Mesenchymal stem cell (in vitro differentiated cells and primary cell): ENCODE results near the gene EML4.
A peak's percentile ranks its signal among the peaks of the same experiment; 100 is the strongest.

Experiments
- DNase-seq: peaks from one replicate; pipeline ENCODE4 v3.0.0-alpha.2; 2013
- H2AFZ ChIP-seq: one replicate; pipeline ENCODE4 v1.6.1; 2013; ENCODE audit warnings: low read depth, mild to moderate bottlenecking, control low read depth, inconsistent platforms, low read length, moderate library complexity
- H2AK5ac ChIP-seq: 2 replicates; pipeline ENCODE4 v1.6.1; 2013; ENCODE audit warnings: low read length, moderate library complexity, mild to moderate bottlenecking, inconsistent platforms; ENCODE audit not compliant: severe bottlenecking
- H2BK120ac ChIP-seq: one replicate; pipeline ENCODE4 v1.6.1; 2013; ENCODE audit warnings: low read depth, mild to moderate bottlenecking, inconsistent platforms, low read length, moderate library complexity
- H2BK12ac ChIP-seq, 2 experiments: one replicate each; pipeline ENCODE4 v1.6.1; 2013; ENCODE audit warnings: inconsistent platforms in 2 of 2, low read length in 2 of 2, mild to moderate bottlenecking in 2 of 2, moderate library complexity in 2 of 2, control low read depth in 1 of 2
- H2BK15ac ChIP-seq: one replicate; pipeline ENCODE4 v1.6.1; 2013; ENCODE audit warnings: mild to moderate bottlenecking, low read depth, inconsistent platforms; ENCODE audit not compliant: poor library complexity, severe bottlenecking
- H2BK5ac ChIP-seq: 2 replicates; pipeline ENCODE4 v1.6.1; 2013; ENCODE audit warnings: low read depth, mild to moderate bottlenecking, low read length, control low read depth, inconsistent platforms; ENCODE audit not compliant: poor library complexity, severe bottlenecking
- H3K14ac ChIP-seq, 2 experiments: one replicate each; pipeline ENCODE4 v1.6.1; 2013; ENCODE audit warnings: inconsistent platforms in 2 of 2, low read length in 2 of 2, control low read depth in 1 of 2, mild to moderate bottlenecking in 1 of 2, moderate library complexity in 1 of 2
- H3K18ac ChIP-seq, 2 experiments: one replicate each; pipeline ENCODE4 v1.6.1; 2013; ENCODE audit warnings: inconsistent platforms in 2 of 2, low read length in 2 of 2, control low read depth in 1 of 2, low read depth in 1 of 2, mild to moderate bottlenecking in 1 of 2
- H3K23ac ChIP-seq, 2 experiments: one replicate each; pipeline ENCODE4 v1.6.1; 2013; ENCODE audit warnings: inconsistent platforms in 2 of 2, low read length in 2 of 2, mild to moderate bottlenecking in 2 of 2, moderate library complexity in 2 of 2, control low read depth in 1 of 2
- H3K27ac ChIP-seq: 2 replicates; pipeline ENCODE4 v1.5.1; 2013; ENCODE audit warnings: mild to moderate bottlenecking, moderate library complexity, low read length, control low read depth, inconsistent platforms; ENCODE audit not compliant: poor library complexity, severe bottlenecking
- H3K27me3 ChIP-seq, 2 experiments: 2 replicates each; pipeline versions ENCODE4 v1.6.1 to v1.7.0; 2013; ENCODE audit warnings: low read length in 2 of 2, mild to moderate bottlenecking in 2 of 2, moderate library complexity in 2 of 2, control low read depth in 1 of 2, inconsistent platforms in 1 of 2; ENCODE audit not compliant: control insufficient read depth in 1 of 2, insufficient read depth in 1 of 2
- H3K36me3 ChIP-seq, 2 experiments: 2 replicates each; pipeline versions ENCODE4 v1.6.1 to v1.7.0; 2013; ENCODE audit warnings: low read length in 2 of 2, control low read depth in 1 of 2, inconsistent platforms in 1 of 2, low read depth in 1 of 2, mild to moderate bottlenecking in 1 of 2; ENCODE audit not compliant: insufficient read depth in 2 of 2, control insufficient read depth in 1 of 2
- H3K4ac ChIP-seq, 2 experiments: one replicate each; pipeline ENCODE4 v1.6.1; 2013; ENCODE audit warnings: inconsistent platforms in 2 of 2, low read length in 2 of 2, mild to moderate bottlenecking in 2 of 2, moderate library complexity in 2 of 2, control low read depth in 1 of 2, low read depth in 1 of 2
- H3K4me1 ChIP-seq: 2 replicates; pipeline ENCODE4 v1.6.1; 2013; ENCODE audit warnings: low read depth, low read length, control low read depth; ENCODE audit not compliant: control insufficient read depth, insufficient read depth
- H3K4me2 ChIP-seq: 2 replicates; pipeline ENCODE4 v1.6.1; 2013; ENCODE audit warnings: low read length, mild to moderate bottlenecking, inconsistent platforms; ENCODE audit not compliant: poor library complexity, severe bottlenecking
- H3K4me3 ChIP-seq, 2 experiments: 2 replicates each; pipeline versions ENCODE4 v1.5.1 to v1.7.0; 2013; ENCODE audit warnings: low read length in 2 of 2, mild to moderate bottlenecking in 2 of 2, control low read depth in 1 of 2, low read depth in 1 of 2; ENCODE audit not compliant: insufficient read depth in 1 of 2
- H3K79me1 ChIP-seq: replicated peaks from 2 replicates; pipeline ENCODE4 v1.6.1; 2013; ENCODE audit warnings: mild to moderate bottlenecking, control low read depth, low read length, inconsistent platforms; ENCODE audit not compliant: poor library complexity, severe bottlenecking
- H3K9ac ChIP-seq: 2 replicates; pipeline ENCODE4 v1.7.0; 2013; ENCODE audit warnings: mild to moderate bottlenecking, low read length, moderate library complexity
- H3K9me3 ChIP-seq: 2 replicates; pipeline ENCODE4 v1.7.0; 2013; ENCODE audit warnings: mild to moderate bottlenecking, low read length; ENCODE audit not compliant: control insufficient read depth
- H4K8ac ChIP-seq: one replicate; pipeline ENCODE4 v1.6.1; 2013; ENCODE audit warnings: inconsistent platforms, mild to moderate bottlenecking, low read length, moderate library complexity
- H4K91ac ChIP-seq: one replicate; pipeline ENCODE4 v1.6.1; 2013; ENCODE audit warnings: mild to moderate bottlenecking, low read length, inconsistent platforms
- WGBS: methylation state at CpG from one replicate; pipeline ENCODE4 v1.1.7; 2013; ENCODE audit warnings: mixed read lengths; 5-methylcytosine and 5-hydroxymethylcytosine counted together

Gene EML4

DNA sequence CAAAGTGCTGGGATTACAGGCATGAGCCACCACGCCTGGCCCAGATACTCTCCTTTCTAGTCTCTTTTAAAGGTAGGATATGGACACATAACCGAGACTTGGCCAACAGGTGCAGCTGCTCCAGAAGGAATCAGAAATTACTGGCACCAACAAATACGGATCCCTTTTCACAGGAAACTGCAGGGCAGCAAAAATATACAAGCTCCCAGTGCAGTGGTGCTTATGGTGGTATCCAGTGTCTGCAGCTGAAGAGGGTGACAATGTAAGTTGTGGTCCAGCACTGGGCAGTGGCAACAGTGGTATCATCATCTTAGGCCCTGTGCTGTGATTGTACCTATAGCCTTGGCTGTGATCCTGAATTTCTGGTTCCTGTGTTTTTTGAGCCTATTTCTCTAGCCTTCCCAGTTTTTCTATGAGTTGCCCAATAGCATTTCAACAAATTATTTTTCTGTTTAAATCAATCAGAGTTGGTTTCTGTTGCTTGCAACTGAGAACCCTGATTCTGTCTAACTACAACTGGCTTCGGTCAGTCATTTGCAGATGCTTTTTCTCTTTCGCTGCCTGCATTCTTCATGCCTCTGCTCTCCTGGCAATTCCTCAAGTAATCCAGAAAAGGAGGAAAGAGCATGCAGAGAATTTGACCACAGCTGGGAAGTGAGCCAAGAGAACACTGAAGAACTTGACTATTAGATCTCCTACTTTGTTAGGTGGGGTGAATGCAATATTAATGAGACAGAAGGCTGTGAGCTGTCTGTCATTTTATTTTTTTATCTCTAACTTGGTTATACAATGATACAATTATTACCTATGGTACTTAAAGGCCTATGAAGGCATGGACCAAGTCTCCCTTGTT is 30.8 kb upstream of the EML4 start:
- no peaks in the 10 kb centered on the region for H3K27me3 ChIP-seq
- no peak overlapping the region for H2BK5ac ChIP-seq
- 79% methylated on average over 5 of the region's 5 CpGs for WGBS
- H3K79me1 ChIP-seq, result no peaks in the 10 kb centered on the region
- H3K36me3 ChIP-seq, result no peaks in the 10 kb centered on the region
- H4K91ac ChIP-seq, result no peak overlapping the region
- H3K9me3 ChIP-seq, result no peaks in the 10 kb centered on the region
- H2BK120ac ChIP-seq, result peak overlapping the region; percentile 2
- H3K4ac ChIP-seq, result no peak overlapping the region
- H2AFZ ChIP-seq, result no peak overlapping the region
- peak overlapping the region; percentile 75 for H3K27ac ChIP-seq
- H3K4me1 ChIP-seq, result peaks cover 27% of the 10 kb centered on the region
- peak overlapping the region; percentile 14 to 57 for H2BK12ac ChIP-seq
- no peak overlapping the region for H3K9ac ChIP-seq
- no peak overlapping the region for H3K23ac ChIP-seq
- H3K14ac ChIP-seq, result no peak overlapping the region
- H3K4me3 ChIP-seq, result no peak overlapping the region
- no peak overlapping the region for H4K8ac ChIP-seq
- no peak overlapping the region for H2BK15ac ChIP-seq
- peak; percentile 90 for DNase-seq
- peak overlapping the region; percentile 19 for H2AK5ac ChIP-seq
- H3K4me2 ChIP-seq, result no peak overlapping the region
- peak overlapping the region in 1 of 2 experiments; percentile 44 for H3K18ac ChIP-seq

DNA sequence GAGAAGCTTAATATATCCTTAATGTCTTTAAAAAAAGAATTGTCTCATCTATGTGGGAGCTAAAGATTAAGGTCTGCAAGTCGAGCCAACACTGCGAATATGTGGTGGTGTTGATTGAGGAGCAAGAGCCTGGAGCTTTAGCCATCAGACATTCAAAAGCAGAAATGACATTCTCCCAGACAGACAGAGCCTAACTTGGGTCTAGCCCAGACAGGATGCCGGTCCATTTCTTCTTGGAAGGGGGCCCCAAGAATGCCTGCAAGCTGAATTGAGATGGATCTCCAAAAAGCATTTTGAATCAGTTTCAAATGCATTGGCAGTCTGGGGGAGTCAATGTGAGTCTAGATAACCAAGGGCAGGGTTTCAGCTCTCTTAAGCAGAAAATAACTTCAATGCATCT is 30.1 kb upstream of the EML4 start:
- no peaks in the 10 kb centered on the region for H3K9me3 ChIP-seq
- H2BK15ac ChIP-seq, result no peak overlapping the region
- no peaks in the 10 kb centered on the region for H3K27me3 ChIP-seq
- WGBS, result 95% methylated on average over 3 of the region's 3 CpGs
- H3K4me3 ChIP-seq, result no peak overlapping the region
- no peak overlapping the region for H3K4me2 ChIP-seq
- H2BK120ac ChIP-seq, result no peak overlapping the region
- no peaks in the 10 kb centered on the region for H3K79me1 ChIP-seq
- no peak overlapping the region for H3K9ac ChIP-seq
- peaks cover 23% of the 10 kb centered on the region for H3K4me1 ChIP-seq
- H3K14ac ChIP-seq, result no peak overlapping the region
- H2BK5ac ChIP-seq, result peak overlapping the region; percentile 3
- H4K8ac ChIP-seq, result no peak overlapping the region
- DNase-seq, result no peak
- H3K36me3 ChIP-seq, result no peaks in the 10 kb centered on the region
- peak overlapping the region in 1 of 2 experiments; percentile 57 for H3K4ac ChIP-seq
- H3K27ac ChIP-seq, result peak overlapping the region; percentile 42
- H3K18ac ChIP-seq, result no peak overlapping the region
- H2AK5ac ChIP-seq, result peak overlapping the region; percentile 12
- H4K91ac ChIP-seq, result no peak overlapping the region
- H2BK12ac ChIP-seq, result peak overlapping the region in 1 of 2 experiments; percentile 32
- no peak overlapping the region for H2AFZ ChIP-seq
- no peak overlapping the region for H3K23ac ChIP-seq

DNA sequence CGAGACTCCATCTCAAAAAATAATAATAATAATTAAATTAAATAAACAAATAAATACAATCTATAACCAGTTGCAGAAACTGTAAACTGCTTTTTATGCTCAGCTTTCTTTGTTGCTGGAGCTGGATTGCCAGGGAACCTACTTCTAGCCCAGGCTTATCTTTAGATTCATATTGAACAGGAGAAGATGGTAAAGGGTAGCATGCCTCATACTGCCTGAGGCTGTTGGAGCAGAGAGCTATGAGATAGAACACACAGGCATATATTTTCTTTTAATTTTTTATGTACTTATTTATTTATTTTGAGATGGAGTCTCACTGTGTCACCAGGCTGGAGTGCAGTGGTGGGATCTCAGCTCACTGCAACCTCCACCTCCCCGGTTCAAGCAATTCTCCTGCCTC is 28.7 kb upstream of the EML4 start:
- WGBS, result no CpG with 5 or more reads among the region's 2 CpGs
- H2AK5ac ChIP-seq, result no peak overlapping the region
- no peak overlapping the region for H4K91ac ChIP-seq
- no peak overlapping the region for H2AFZ ChIP-seq
- H4K8ac ChIP-seq, result no peak overlapping the region
- H3K4me1 ChIP-seq, result peaks cover 23% of the 10 kb centered on the region
- no peak for DNase-seq
- H3K4me2 ChIP-seq, result no peak overlapping the region
- H3K4ac ChIP-seq, result no peak overlapping the region
- H3K18ac ChIP-seq, result no peak overlapping the region
- no peak overlapping the region for H3K27ac ChIP-seq
- no peaks in the 10 kb centered on the region for H3K79me1 ChIP-seq
- no peak overlapping the region for H2BK120ac ChIP-seq
- H2BK15ac ChIP-seq, result no peak overlapping the region
- no peak overlapping the region for H3K9ac ChIP-seq
- no peaks in the 10 kb centered on the region for H3K9me3 ChIP-seq
- no peak overlapping the region for H2BK5ac ChIP-seq
- H3K36me3 ChIP-seq, result no peaks in the 10 kb centered on the region
- H3K14ac ChIP-seq, result no peak overlapping the region
- no peak overlapping the region for H3K23ac ChIP-seq
- H3K27me3 ChIP-seq, result no peaks in the 10 kb centered on the region
- H2BK12ac ChIP-seq, result no peak overlapping the region
- H3K4me3 ChIP-seq, result no peak overlapping the region

DNA sequence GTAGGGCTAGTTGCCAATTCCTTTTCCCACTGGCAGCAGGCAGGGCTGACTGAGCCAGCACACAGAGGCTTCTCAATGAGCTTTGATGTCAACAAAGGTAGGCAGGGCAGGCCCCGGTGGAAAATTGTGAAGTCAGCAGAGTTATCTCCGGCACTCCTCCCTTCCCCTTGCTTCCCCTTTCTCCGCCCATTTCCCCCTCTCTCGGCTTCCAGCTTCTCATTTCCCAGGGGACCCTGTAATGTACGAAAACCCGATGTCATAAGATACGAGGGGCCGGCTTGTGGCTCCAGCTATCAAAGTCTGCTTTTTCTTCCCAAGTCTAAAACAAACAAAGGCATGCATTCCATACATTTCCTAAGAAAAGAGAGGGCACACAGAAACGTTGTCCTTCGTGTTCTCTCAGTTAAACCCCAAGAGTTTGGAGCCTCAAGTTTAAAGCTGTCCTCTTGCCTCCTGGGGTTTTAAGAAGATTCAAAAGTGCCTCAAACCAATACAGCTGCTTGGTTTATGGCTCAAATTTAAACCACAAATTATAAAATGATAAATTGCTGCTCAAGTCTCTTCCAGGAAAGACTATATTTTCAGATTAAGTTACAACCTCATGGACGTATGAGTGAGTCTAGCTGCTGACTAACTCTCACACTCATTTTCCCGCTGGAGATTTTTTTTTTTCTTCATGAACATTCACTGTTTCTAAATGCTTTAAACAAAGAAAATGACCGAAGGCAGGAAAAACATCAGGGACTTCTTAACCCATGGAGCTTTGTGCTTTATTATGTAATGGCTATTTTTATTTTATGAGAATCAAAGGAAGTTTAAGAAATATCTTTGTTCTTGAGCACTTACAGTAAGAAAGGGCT is 27.2 kb upstream of the EML4 start:
- peak overlapping the region; percentile 92 for H3K9ac ChIP-seq
- H3K9me3 ChIP-seq, result no peaks in the 10 kb centered on the region
- H3K4me1 ChIP-seq, result peaks cover 19% of the 10 kb centered on the region
- H3K23ac ChIP-seq, result no peak overlapping the region
- under 1% methylated on average over 13 of the region's 13 CpGs for WGBS
- no peaks in the 10 kb centered on the region for H3K79me1 ChIP-seq
- H2BK120ac ChIP-seq, result peak overlapping the region; percentile 36
- H4K8ac ChIP-seq, result no peak overlapping the region
- peak overlapping the region; percentile 75 to 76 for H3K18ac ChIP-seq
- H3K27me3 ChIP-seq, result no peaks in the 10 kb centered on the region
- H3K36me3 ChIP-seq, result no peaks in the 10 kb centered on the region
- no peak overlapping the region for H2AFZ ChIP-seq
- peak overlapping the region in 1 of 2 experiments; percentile 66 for H3K4me3 ChIP-seq
- H2BK15ac ChIP-seq, result peak overlapping the region; percentile 6
- DNase-seq, result peak; percentile 85
- peak overlapping the region; percentile 57 to 63 for H2BK12ac ChIP-seq
- H3K14ac ChIP-seq, result no peak overlapping the region
- peak overlapping the region in 1 of 2 experiments; percentile 65 for H3K4ac ChIP-seq
- H2AK5ac ChIP-seq, result no peak overlapping the region
- peak overlapping the region; percentile 10 for H2BK5ac ChIP-seq
- peak overlapping the region; percentile 77 for H3K4me2 ChIP-seq
- no peak overlapping the region for H4K91ac ChIP-seq
- H3K27ac ChIP-seq, result peak overlapping the region; percentile 97
